IMR-90 (cell line): ENCODE measurements around the gene LAMTOR4. TPM values are rescaled to one million over a fixed set of nuclear protein-coding genes. Genes with fewer than 3 reads are reported as not detected.

Source experiments
- ATAC-seq: fragments of 200-7000 bp; cut with Tn5 transposase; 2 replicates; pipeline ENCODE4 v1.9.1; 2020; ENCODE audit warnings: low read depth, mild to moderate bottlenecking, moderate library complexity
- BruUV-seq: library from RNA; stranded (reverse); fragments of 400-500 nt; replicated peaks from 2 replicates; lab custom pipeline; 2021; lab: Mats Ljungman, UMichigan
- CTCF ChIA-PET: fragments of 300-600 bp; formaldehyde crosslinking; extraction: SDS; loops from one replicate; lab custom pipeline; 2021; ENCODE audit warnings: antibody characterized with exemption; lab: Yijun Ruan, JAX
- POLR2A ChIA-PET: fragments of 300-600 bp; sonication (Branson Sonifier 250); formaldehyde crosslinking; loops from one replicate; lab custom pipeline; 2022; ENCODE audit warnings: antibody characterized with exemption; ENCODE audit not compliant: unreplicated experiment; lab: Charles Lee
- DNase-seq: peaks from one replicate; pipeline ENCODE4 v3.0.0; 2013
- H2AFZ ChIP-seq: replicated peaks from 2 replicates; pipeline ENCODE3; 2013; ENCODE audit warnings: low read length, mild to moderate bottlenecking; ENCODE audit not compliant: poor library complexity
- H2AK5ac ChIP-seq: 2 replicates; pipeline ENCODE4 v1.6.1; 2013; ENCODE audit warnings: low read depth, low read length, inconsistent platforms
- H2AK9ac ChIP-seq: replicated peaks from 2 replicates; pipeline ENCODE3; 2013; ENCODE audit warnings: mild to moderate bottlenecking, low read depth, low read length, moderate library complexity; ENCODE audit not compliant: poor library complexity
- H2BK120ac ChIP-seq: 2 replicates; pipeline ENCODE4 v1.6.1; 2013; ENCODE audit warnings: low read depth, low read length, inconsistent platforms
- H2BK15ac ChIP-seq: 3 replicates; pipeline ENCODE4 v1.6.1; 2013; ENCODE audit warnings: low read depth, low read length, inconsistent platforms
- H2BK20ac ChIP-seq: 2 replicates; pipeline ENCODE4 v1.6.1; 2013; ENCODE audit warnings: low read depth, mild to moderate bottlenecking, inconsistent platforms, low read length, moderate library complexity
- H2BK5ac ChIP-seq: 2 replicates; pipeline ENCODE4 v1.6.1; 2013; ENCODE audit warnings: mild to moderate bottlenecking, low read depth, low read length, inconsistent platforms; ENCODE audit not compliant: poor library complexity, severe bottlenecking
- H3K14ac ChIP-seq: replicated peaks from 2 replicates; pipeline ENCODE4 v1.6.1; 2013; ENCODE audit warnings: low read depth, low read length, inconsistent platforms
- H3K18ac ChIP-seq: 2 replicates; pipeline ENCODE4 v1.6.1; 2013; ENCODE audit warnings: low read depth, low read length, control low read depth
- H3K23ac ChIP-seq: 2 replicates; pipeline ENCODE4 v1.6.1; 2013; ENCODE audit warnings: low read depth, low read length, inconsistent platforms
- H3K27ac ChIP-seq: 2 replicates; pipeline ENCODE4 v1.5.1; 2013; ENCODE audit warnings: mild to moderate bottlenecking, control low read depth, low read length; ENCODE audit not compliant: insufficient read depth
- H3K27me3 ChIP-seq: 2 replicates; pipeline ENCODE4 v1.6.1; 2013; ENCODE audit warnings: low read length; ENCODE audit not compliant: control insufficient read depth, insufficient read depth
- H3K36me3 ChIP-seq: 2 replicates; pipeline ENCODE4 v1.6.1; 2013; ENCODE audit warnings: low read length, mixed read lengths; ENCODE audit not compliant: control insufficient read depth, insufficient read depth
- H3K4ac ChIP-seq: 2 replicates; pipeline ENCODE4 v1.6.1; 2013; ENCODE audit warnings: low read depth, low read length, inconsistent platforms
- H3K4me1 ChIP-seq: 2 replicates; pipeline ENCODE4 v1.6.1; 2013; ENCODE audit warnings: low read length, mixed read lengths; ENCODE audit not compliant: control insufficient read depth, insufficient read depth
- H3K4me2 ChIP-seq: 2 replicates; pipeline ENCODE4 v1.6.1; 2013; ENCODE audit warnings: low read depth, mild to moderate bottlenecking, control low read depth, low read length, moderate library complexity
- H3K4me3 ChIP-seq: 2 replicates; pipeline ENCODE4 v1.5.1; 2013; ENCODE audit warnings: low read depth, mild to moderate bottlenecking, control low read depth, low read length, moderate library complexity; ENCODE audit not compliant: insufficient read depth
- H3K56ac ChIP-seq: 2 replicates; pipeline ENCODE4 v1.6.1; 2013; ENCODE audit warnings: low read length, inconsistent platforms; ENCODE audit not compliant: insufficient read depth; ENCODE audit errors: extremely low read depth
- H3K79me1 ChIP-seq, 2 experiments: 2 replicates each; pipeline ENCODE4 v1.6.1; 2013; ENCODE audit warnings: low read length in 2 of 2, inconsistent platforms in 1 of 2, low read depth in 1 of 2
- H3K9ac ChIP-seq: 2 replicates; pipeline ENCODE4 v1.6.1; 2013; ENCODE audit warnings: low read depth, low read length, control low read depth
- H3K9me1 ChIP-seq: 2 replicates; pipeline ENCODE4 v1.6.1; 2013; ENCODE audit warnings: low read length, inconsistent platforms; ENCODE audit not compliant: insufficient read depth
- H3K9me3 ChIP-seq: 2 replicates; pipeline ENCODE4 v1.6.1; 2013; ENCODE audit warnings: low read length; ENCODE audit not compliant: control insufficient read depth, insufficient read depth
- H4K20me1 ChIP-seq: 2 replicates; pipeline ENCODE4 v1.6.1; 2013; ENCODE audit warnings: low read length, inconsistent platforms; ENCODE audit not compliant: insufficient read depth
- H4K5ac ChIP-seq: 2 replicates; pipeline ENCODE4 v1.6.1; 2013; ENCODE audit warnings: mild to moderate bottlenecking, low read depth, low read length, control low read depth
- H4K8ac ChIP-seq, 2 experiments: 2 replicates each; pipeline ENCODE4 v1.6.1; 2013; ENCODE audit warnings: low read depth in 2 of 2, low read length in 2 of 2, control low read depth in 1 of 2, inconsistent platforms in 1 of 2
- H4K91ac ChIP-seq: 2 replicates; pipeline ENCODE4 v1.6.1; 2013; ENCODE audit warnings: low read depth, low read length, inconsistent platforms; ENCODE audit not compliant: insufficient read depth
- CEBPB ChIP-seq: IDR thresholded peaks from 2 replicates; pipeline ENCODE4 v1.6.1; 2012; ENCODE audit warnings: low read depth, low read length, improper control_type of control experiment
- MAFK ChIP-seq: IDR thresholded peaks from 2 replicates; pipeline ENCODE4 v1.6.1; 2012; ENCODE audit warnings: low read depth, low read length, improper control_type of control experiment
- MAZ ChIP-seq: IDR thresholded peaks from 2 replicates; pipeline ENCODE4 v1.6.1; 2012; ENCODE audit warnings: low read depth, mild to moderate bottlenecking, low read length, improper control_type of control experiment, moderate library complexity, borderline replicate concordance
- NFE2L2 ChIP-seq: fragments of 150-350 bp; IDR thresholded peaks from 2 replicates; pipeline ENCODE4 v1.6.1; 2016; ENCODE audit warnings: low read depth, mild to moderate bottlenecking, low read length
- RCOR1 ChIP-seq: IDR thresholded peaks from 2 replicates; pipeline ENCODE4 v1.6.1; 2012; ENCODE audit warnings: mild to moderate bottlenecking, low read length, improper control_type of control experiment; ENCODE audit not compliant: insufficient replicate concordance
- SMC3 ChIP-seq: fragments of 150-350 bp; IDR thresholded peaks from 2 replicates; pipeline ENCODE4 v1.6.1; 2016; ENCODE audit warnings: low read depth, mild to moderate bottlenecking, antibody characterized with exemption, low read length, moderate library complexity
- WGBS, 2 experiments: methylation state at CpG; one replicate each; pipeline versions ENCODE4 v1.1.5 to v1.1.7; 2013; ENCODE audit warnings: missing lambda C conversion rate in 2 of 2; ENCODE audit not compliant: insufficient read length in 1 of 2; ENCODE audit errors: extremely low coverage in 2 of 2; 5-methylcytosine and 5-hydroxymethylcytosine counted together
- dilution Hi-C: fragments of 300-500 bp; cut with HindIII; formaldehyde crosslinking; loops from one replicate; pipeline ENCODE4 v1.14.3; 2018; ENCODE audit warnings: low sequenced_read_pairs; ENCODE audit not compliant: unreplicated experiment
- in situ Hi-C: fragments of 300-500 bp; cut with MboI; formaldehyde crosslinking; loops from 3 replicates; pipeline ENCODE4 v1.14.3; 2019; ENCODE audit warnings: low sequenced_read_pairs, inconsistent platforms, mixed read lengths
- intact Hi-C: fragments of 100-400 bp; cut with micrococcal nuclease; formaldehyde crosslinking; loops from 2 replicates; pipeline ENCODE4 v1.10.0; 2022
- polyA plus RNA-seq, 3 experiments: library from polyadenylated mRNA; depleted of rRNA; stranded (reverse); fragments of >200 nt; gene quantifications; 2 replicates each; pipeline ENCODE4 v1.2.3, GENCODE V29; 2012; ENCODE audit warnings: low replicate concordance in 1 of 3
- total RNA-seq: library from RNA; depleted of rRNA; stranded (reverse); fragments of >200 nt; gene quantifications from 2 replicates; pipeline ENCODE4 v1.2.3, GENCODE V29; 2012
- TF ChIP-seq, protein P1 (sequence below): fragments of 150-350 bp; IDR thresholded peaks from 2 replicates; pipeline ENCODE4 v1.6.1; 2017; ENCODE audit warnings: mild to moderate bottlenecking, antibody characterized with exemption, low read length, low read depth

The LAMTOR4 gene
- total and polyA plus RNA-seq, 2 of the 4 experiments (the other 2 are of a cell fraction), result 134 to 268 TPM

DNA sequence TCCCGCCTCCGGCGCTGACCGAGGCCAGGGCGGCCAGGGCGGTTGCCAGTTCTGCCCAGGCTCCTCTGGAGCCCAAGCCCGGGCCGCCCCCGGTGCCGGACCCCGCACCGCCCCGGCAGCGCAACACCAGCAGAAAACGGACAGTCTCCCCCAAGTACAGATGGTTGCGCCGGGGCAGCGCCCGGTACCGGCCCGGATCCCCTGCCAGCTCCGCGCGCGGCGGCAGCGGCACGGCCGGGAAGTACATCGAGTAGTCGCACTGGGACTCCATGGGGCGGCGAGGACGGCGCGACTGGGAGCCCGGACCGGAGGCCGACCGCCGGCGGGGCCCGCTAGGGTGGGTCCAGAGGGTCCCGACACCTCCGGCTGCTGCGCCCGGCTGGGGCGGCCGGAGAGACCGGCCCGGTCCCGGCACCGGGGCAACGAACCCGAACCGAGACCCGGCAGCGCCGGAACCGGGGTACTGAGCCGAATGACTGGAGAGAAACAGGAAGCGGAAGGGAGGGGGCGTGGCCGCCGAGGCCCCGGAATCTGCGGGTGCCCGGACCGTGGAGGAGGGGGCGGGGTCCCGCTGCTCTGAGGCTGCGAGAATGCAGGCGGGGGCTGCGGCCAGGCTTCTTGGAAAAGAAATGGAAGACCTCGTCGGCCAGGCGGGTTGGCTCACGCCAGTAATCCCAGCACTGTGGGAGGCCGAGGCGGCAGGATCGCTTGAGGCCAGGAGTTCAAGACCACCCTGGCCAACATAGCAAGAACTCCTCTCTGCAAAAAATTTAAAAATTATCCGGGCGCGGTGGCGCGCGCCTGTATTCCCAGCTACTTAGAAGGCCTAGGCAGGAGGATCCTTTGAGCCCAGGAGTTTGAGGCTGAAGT is 9.7 kb downstream of the LAMTOR4 start, which contains the start of gene TRAPPC14:
Gene TRAPPC14, minus strand, starts transcription at position 495 of the 870 bp plus-strand sequence. Its CDS starts 224 bp downstream, at position 271.
- ATAC-seq (peak; percentile 88), DNase-seq (peak; percentile 70)
- H3K18ac ChIP-seq, result peak within 1 kb of the TSS; percentile 71
- H2AFZ ChIP-seq, result peak within 1 kb of the TSS; percentile 94
- peak within 1 kb of the TSS; percentile 80 for H3K27ac ChIP-seq
- peaks cover 15 to 47% of the 10 kb centered on the region in 2 experiments for H3K79me1 ChIP-seq
- peak within 1 kb of the TSS; percentile 94 to 99 for H4K8ac ChIP-seq
- peak within 1 kb of the TSS; percentile 46 for H4K91ac ChIP-seq
- intact Hi-C loops, result no loop called here
- H3K23ac ChIP-seq, result peak within 1 kb of the TSS; percentile 93; the same call in 1 of the 2 replicates
- H3K4me1 ChIP-seq, result peaks cover 6% of the 10 kb centered on the region
- POLR2A ChIA-PET, result interaction anchor here (0.6 kb wide), 1 partner anchor 11 kb away, joined by 4 read pairs; no protein-coding TSS in a partner anchor
- no peaks in the 10 kb centered on the region for H3K9me3 ChIP-seq
- H2AK5ac ChIP-seq, result peak within 1 kb of the TSS; percentile 88
- TF ChIP-seq CEBPB (no peak), MAFK (no peak), NFE2L2 (no peak), SMC3 (no peak), MAZ (peak; percentile 90; the same call in 1 of the 2 replicates), RCOR1 (no peak)
- TF ChIP-seq, protein P1, sequence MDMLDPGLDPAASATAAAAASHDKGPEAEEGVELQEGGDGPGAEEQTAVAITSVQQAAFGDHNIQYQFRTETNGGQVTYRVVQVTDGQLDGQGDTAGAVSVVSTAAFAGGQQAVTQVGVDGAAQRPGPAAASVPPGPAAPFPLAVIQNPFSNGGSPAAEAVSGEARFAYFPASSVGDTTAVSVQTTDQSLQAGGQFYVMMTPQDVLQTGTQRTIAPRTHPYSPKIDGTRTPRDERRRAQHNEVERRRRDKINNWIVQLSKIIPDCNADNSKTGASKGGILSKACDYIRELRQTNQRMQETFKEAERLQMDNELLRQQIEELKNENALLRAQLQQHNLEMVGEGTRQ, result no peak
- in situ Hi-C loops, result no loop called here
- H3K14ac ChIP-seq, result peak within 1 kb of the TSS; percentile 76
- CTCF ChIA-PET, result no interaction called here
- H3K9ac ChIP-seq, result peak within 1 kb of the TSS; percentile 73
- peak within 1 kb of the TSS; percentile 77 for H3K4me3 ChIP-seq
- peaks cover 21% of the 10 kb centered on the region for H4K20me1 ChIP-seq
- H2BK120ac ChIP-seq, result peak within 1 kb of the TSS; percentile 47
- peak within 1 kb of the TSS; percentile 80 for H4K5ac ChIP-seq
- no TSS peak for BruUV-seq
- no peaks in the 10 kb centered on the region for H3K27me3 ChIP-seq
- no peak within 1 kb of the TSS for H2BK20ac ChIP-seq
- peaks cover 34% of the 10 kb centered on the region for H3K36me3 ChIP-seq
- peak within 1 kb of the TSS; percentile 97 for H2AK9ac ChIP-seq
- peak within 1 kb of the TSS; percentile 33; the same call in 1 of the 2 replicates for H3K56ac ChIP-seq
- H3K4me2 ChIP-seq, result peak within 1 kb of the TSS; percentile 80
- peaks cover 2% of the 10 kb centered on the region; the same call in 1 of the 2 replicates for H3K9me1 ChIP-seq
- H2BK5ac ChIP-seq, result peak within 1 kb of the TSS; percentile 63
- dilution Hi-C loops, result no loop called here
- WGBS, 2 experiments, result 0% methylated on average over 50 of the region's 87 CpGs; no CpG with 5 or more reads in 1 of the 2 experiments
- H2BK15ac ChIP-seq, result no peak within 1 kb of the TSS
- peak within 1 kb of the TSS; percentile 78 for H3K4ac ChIP-seq
